ENCODE data around the gene ARHGEF28. TPM values are rescaled to one million over a fixed set of nuclear protein-coding genes. Genes with fewer than 3 reads are reported as not detected.

Gene ARHGEF28
- total and polyA plus RNA-seq, 2 of the 13 experiments (the other 11 are each of a cell fraction or from before 2014, with no cell fraction given) = 17.4 to 34.1 TPM

DNA sequence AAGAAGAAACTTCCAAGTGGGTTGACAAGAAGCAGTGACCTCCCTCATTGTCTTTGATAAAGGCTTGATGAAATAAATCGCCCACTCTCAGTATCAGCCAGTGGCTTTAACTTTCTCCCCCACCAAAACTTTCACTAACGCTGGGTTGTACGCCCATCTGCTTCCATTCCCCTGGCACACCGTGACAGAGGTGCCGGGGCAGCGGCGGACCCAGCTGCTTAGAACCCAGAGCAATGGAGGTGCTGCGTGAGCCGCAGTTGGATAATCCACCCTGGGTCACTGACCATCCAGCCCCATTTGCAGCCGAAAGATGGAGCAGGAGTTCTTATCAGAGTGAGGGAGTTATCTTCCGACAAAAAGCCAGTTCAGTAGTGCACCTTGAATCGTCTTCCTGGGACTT, 270.7 kb downstream of the ARHGEF28 start:
- Histone ChIP-seq H3K4me1 (ENCODE audit: insufficient read depth, low read length) (peaks cover 22% of the 10 kb centered on the region), H3K4me2 (ENCODE audit: low read depth, low read length) (no peak overlapping the region), H2AFZ (ENCODE audit: low read length) (no peak overlapping the region), H3K79me2 (ENCODE audit: insufficient read depth, low read length) (no peaks in the 10 kb centered on the region), H3K9ac (ENCODE audit: insufficient read depth, low read depth, low read length) (no peak overlapping the region), H4K20me1 (ENCODE audit: insufficient read depth, low read length) (no peaks in the 10 kb centered on the region), H3K27ac (ENCODE audit: extremely low read length, insufficient read depth, low read length) (no peak overlapping the region), H3K9me3 (ENCODE audit: low read length) (no peaks in the 10 kb centered on the region), H3K36me3 (replicated peaks in 1 of 2; ENCODE audit: control insufficient read depth in 1 of 2, insufficient read depth in 2 of 2, low read length in 2 of 2) (peaks cover 18 to 70% of the 10 kb centered on the region in 2 experiments), H3K27me3 (ENCODE audit: control insufficient read depth in 1 of 2, insufficient read depth in 2 of 2, low read length in 2 of 2) (no peaks in the 10 kb centered on the region), H3K4me3 (replicated peaks in 1 of 3; ENCODE audit: insufficient read depth in 1 of 3, low read depth in 2 of 3, low read length in 3 of 3) (no peak overlapping the region)
- no peak for TF ChIP-seq ZNF615 (CRISPR knock-in tag; IDR thresholded peaks at IDR 0.05; ENCODE audit: borderline replicate concordance)
- TF ChIP-seq HNF4A (CRISPR knock-in tag; IDR thresholded peaks at IDR 0.05) = no peak
- TF ChIP-seq AGO2 (optimal IDR thresholded peaks at IDR 0.05; ENCODE audit: low read depth, low read length) = peak; percentile 59
- peak; percentile 47 for TF ChIP-seq RBM22 (optimal IDR thresholded peaks at IDR 0.05; ENCODE audit: low read length)
- TF ChIP-seq ZNF160 (CRISPR knock-in tag; IDR thresholded peaks at IDR 0.05) = no peak
- no peak for TF ChIP-seq ZNF430 (CRISPR knock-in tag; IDR thresholded peaks at IDR 0.05)
- intact Hi-C loops (cut with micrococcal nuclease; ENCODE audit: unreplicated experiment) = no loop called here
- in situ Hi-C loops (cut with HindIII; ENCODE audit: extremely low pct_ligation_motif_present, low pct_unique_long_range_greater_than_20kb) = no loop called here
- WGBS (ENCODE audit: low lambda C conversion rate) = 95% methylated on average over 12 of the region's 12 CpGs
- ChIA-PET POLR2A (no interaction called here), CTCF (ENCODE audit: low intra/inter-chr PET ratio, low total read pairs) (no interaction called here)
- no peak for ATAC-seq
- no peak for FAIRE-seq
- DNase-seq (ENCODE audit: low spot score) = no peak
- BruUV-seq (replicated peaks) = no TSS peak

GRCh38 chr5:73897893-73898292, 271.9 kb downstream of the ARHGEF28 start:
- ChIA-PET CTCF (ENCODE audit: low intra/inter-chr PET ratio, low total read pairs) (no interaction called here), POLR2A (no interaction called here)
- Histone ChIP-seq H3K4me2 (ENCODE audit: low read depth, low read length) (no peak overlapping the region), H3K4me1 (ENCODE audit: insufficient read depth, low read length) (peaks cover 22% of the 10 kb centered on the region), H3K9ac (ENCODE audit: insufficient read depth, low read depth, low read length) (no peak overlapping the region), H2AFZ (ENCODE audit: low read length) (no peak overlapping the region), H4K20me1 (ENCODE audit: insufficient read depth, low read length) (no peaks in the 10 kb centered on the region), H3K79me2 (ENCODE audit: insufficient read depth, low read length) (no peaks in the 10 kb centered on the region), H3K27me3 (ENCODE audit: control insufficient read depth in 1 of 2, insufficient read depth in 2 of 2, low read length in 2 of 2) (no peaks in the 10 kb centered on the region), H3K9me3 (ENCODE audit: low read length) (no peaks in the 10 kb centered on the region), H3K27ac (ENCODE audit: extremely low read length, insufficient read depth, low read length) (no peak overlapping the region), H3K4me3 (replicated peaks in 1 of 3; ENCODE audit: insufficient read depth in 1 of 3, low read depth in 2 of 3, low read length in 3 of 3) (no peak overlapping the region), H3K36me3 (replicated peaks in 1 of 2; ENCODE audit: control insufficient read depth in 1 of 2, insufficient read depth in 2 of 2, low read length in 2 of 2) (peaks cover 17 to 61% of the 10 kb centered on the region in 2 experiments)
- BruUV-seq (replicated peaks) = no TSS peak
- intact Hi-C loops (cut with micrococcal nuclease; ENCODE audit: unreplicated experiment) = no loop called here
- 95% methylated on average over 5 of the region's 5 CpGs for WGBS (ENCODE audit: low lambda C conversion rate)
- FAIRE-seq = no peak
- in situ Hi-C loops (cut with HindIII; ENCODE audit: extremely low pct_ligation_motif_present, low pct_unique_long_range_greater_than_20kb) = no loop called here
- ATAC-seq = no peak
- DNase-seq (ENCODE audit: low spot score) = no peak
- TF ChIP-seq RCOR2 (CRISPR knock-in tag; IDR thresholded peaks at IDR 0.05) (no peak), DZIP1 (CRISPR knock-in tag; IDR thresholded peaks at IDR 0.05) (no peak), ZNF337 (CRISPR knock-in tag; IDR thresholded peaks at IDR 0.05; ENCODE audit: borderline replicate concordance, low read depth) (no peak), ZNF841 (CRISPR knock-in tag; IDR thresholded peaks at IDR 0.05; ENCODE audit: borderline replicate concordance) (no peak)
- TF ChIP-seq, protein P1, sequence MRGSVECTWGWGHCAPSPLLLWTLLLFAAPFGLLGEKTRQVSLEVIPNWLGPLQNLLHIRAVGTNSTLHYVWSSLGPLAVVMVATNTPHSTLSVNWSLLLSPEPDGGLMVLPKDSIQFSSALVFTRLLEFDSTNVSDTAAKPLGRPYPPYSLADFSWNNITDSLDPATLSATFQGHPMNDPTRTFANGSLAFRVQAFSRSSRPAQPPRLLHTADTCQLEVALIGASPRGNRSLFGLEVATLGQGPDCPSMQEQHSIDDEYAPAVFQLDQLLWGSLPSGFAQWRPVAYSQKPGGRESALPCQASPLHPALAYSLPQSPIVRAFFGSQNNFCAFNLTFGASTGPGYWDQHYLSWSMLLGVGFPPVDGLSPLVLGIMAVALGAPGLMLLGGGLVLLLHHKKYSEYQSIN (CRISPR knock-in tag; IDR thresholded peaks at IDR 0.05; ENCODE audit: borderline replicate concordance) = no peak
- TF ChIP-seq, protein P2, sequence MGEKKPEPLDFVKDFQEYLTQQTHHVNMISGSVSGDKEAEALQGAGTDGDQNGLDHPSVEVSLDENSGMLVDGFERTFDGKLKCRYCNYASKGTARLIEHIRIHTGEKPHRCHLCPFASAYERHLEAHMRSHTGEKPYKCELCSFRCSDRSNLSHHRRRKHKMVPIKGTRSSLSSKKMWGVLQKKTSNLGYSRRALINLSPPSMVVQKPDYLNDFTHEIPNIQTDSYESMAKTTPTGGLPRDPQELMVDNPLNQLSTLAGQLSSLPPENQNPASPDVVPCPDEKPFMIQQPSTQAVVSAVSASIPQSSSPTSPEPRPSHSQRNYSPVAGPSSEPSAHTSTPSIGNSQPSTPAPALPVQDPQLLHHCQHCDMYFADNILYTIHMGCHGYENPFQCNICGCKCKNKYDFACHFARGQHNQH (CRISPR knock-in tag; IDR thresholded peaks at IDR 0.05) = no peak
